H54 (cell line): Measurements from ENCODE around the gene MLF2.

Experiments
- DNase-seq: peaks from one replicate; pipeline ENCODE4 v3.0.0; 2011; ENCODE audit warnings: low spot score, mixed read lengths; ENCODE audit not compliant: insufficient read length
- FAIRE-seq: peaks from 3 replicates; lab custom pipeline; 2011; peaks lifted over from hg19 to GRCh38; lab: Jason Lieb, UNC
- POLR2A ChIP-seq: IDR thresholded peaks from 2 replicates; pipeline ENCODE4 v1.6.1; 2011; ENCODE audit warnings: low read depth, mild to moderate bottlenecking, low read length

Gene MLF2

GRCh38 chr12:6772726-6773589 lies 20.0 kb upstream of the MLF2 start:
- FAIRE-seq = no peak
- no peak for TF ChIP-seq POLR2A
- DNase-seq = no peak

- FAIRE-seq (no peak), DNase-seq (no peak)
- TF ChIP-seq POLR2A = no peak
These were observed 19.4 kb upstream of the MLF2 start, which contains the start of gene LAG3 for GRCh38 chr12:6772331-6772695. Gene LAG3 (plus strand): TSS chr12:6772520. CDS start chr12:6772853, 333 bp downstream.

GRCh38 chr12:6771509-6772330 lies 18.8 kb upstream of the MLF2 start:
- FAIRE-seq (no peak), DNase-seq (no peak)
- TF ChIP-seq POLR2A = no peak

- DNase-seq = no peak
- no peak for TF ChIP-seq POLR2A
- FAIRE-seq = no peak
These were observed 18.2 kb upstream of the MLF2 start for GRCh38 chr12:6771091-6771495.

- FAIRE-seq = no peak
These were observed 17.7 kb upstream of the MLF2 start for GRCh38 chr12:6770600-6770999.

GRCh38 chr12:6770094-6770493 lies 17.2 kb upstream of the MLF2 start:
- DNase-seq (no peak), FAIRE-seq (no peak)
- no peak for TF ChIP-seq POLR2A

More at GRCh38 chr12:6770600-6770999, 17.7 kb upstream of the MLF2 start:
- DNase-seq = no peak
- no peak for TF ChIP-seq POLR2A

GRCh38 chr12:6769666-6770065 lies 16.7 kb upstream of the MLF2 start:
- FAIRE-seq = no peak
- no peak for DNase-seq
- no peak for TF ChIP-seq POLR2A

GRCh38 chr12:6768990-6769389 lies 16.0 kb upstream of the MLF2 start:
- FAIRE-seq = no peak
- no peak for TF ChIP-seq POLR2A
- DNase-seq = no peak

GRCh38 chr12:6768437-6768914 lies 15.5 kb upstream of the MLF2 start:
- no peak for FAIRE-seq
- DNase-seq = no peak
- TF ChIP-seq POLR2A = no peak

- DNase-seq (no peak), FAIRE-seq (no peak)
- TF ChIP-seq POLR2A = no peak
These were observed 14.7 kb upstream of the MLF2 start for GRCh38 chr12:6767353-6768319.

- 0 out of 2 replicates have a peak, but pooled peaks have one; percentile 15 for TF ChIP-seq POLR2A
- DNase-seq = no peak
- FAIRE-seq = no peak
These were observed 13.9 kb upstream of the MLF2 start for GRCh38 chr12:6766651-6767349.
